MM.1S (cell line): ENCODE results near the gene PLCXD1.
"Not testable (repeated sequence)": the region's sequence is repeated elsewhere in the genome, so short reads cannot be mapped to it uniquely, and the experiment has no call there.

Experiments
- DNase-seq: peaks from one replicate; pipeline ENCODE4 v3.0.0-alpha.2; 2015
- H2AFZ ChIP-seq: fragments of 300-600 bp; sonication (generic); 2 replicates; pipeline ENCODE4 v1.6.0; 2016; ENCODE audit warnings: antibody characterized with exemption, low read length
- H3F3A ChIP-seq: fragments of 300-600 bp; sonication (generic); 2 replicates; pipeline ENCODE4 v1.6.1; 2016; ENCODE audit warnings: mild to moderate bottlenecking, antibody characterized with exemption, low read length, moderate library complexity, mixed read lengths; ENCODE audit not compliant: insufficient read depth
- H3K27ac ChIP-seq: fragments of 300-600 bp; sonication (generic); 2 replicates; pipeline ENCODE4 v1.5.1; 2016; ENCODE audit warnings: mild to moderate bottlenecking, low read length
- H3K27me3 ChIP-seq: fragments of 300-600 bp; sonication (generic); replicated peaks from 2 replicates; pipeline ENCODE4 v1.6.0; 2016; ENCODE audit warnings: low read length; ENCODE audit not compliant: insufficient read depth
- H3K36me3 ChIP-seq: fragments of 300-600 bp; sonication (generic); replicated peaks from 2 replicates; pipeline ENCODE4 v1.6.1; 2016; ENCODE audit warnings: mild to moderate bottlenecking, low read length, mixed read lengths; ENCODE audit not compliant: insufficient read depth
- H3K4me1 ChIP-seq: fragments of 300-600 bp; sonication (generic); 2 replicates; pipeline ENCODE4 v1.6.1; 2016; ENCODE audit warnings: low read length, mixed read lengths
- H3K4me2 ChIP-seq: fragments of 300-600 bp; sonication (generic); 2 replicates; pipeline ENCODE4 v1.6.0; 2016; ENCODE audit warnings: low read depth, low read length
- H3K4me3 ChIP-seq: fragments of 300-600 bp; sonication (generic); 2 replicates; pipeline ENCODE4 v1.5.1; 2016; ENCODE audit warnings: low read length, mixed read lengths
- H3K79me2 ChIP-seq: fragments of 300-600 bp; sonication (generic); 2 replicates; pipeline ENCODE4 v1.6.1; 2016; ENCODE audit warnings: mixed run types, low read length, mixed read lengths
- H3K9ac ChIP-seq: fragments of 300-600 bp; sonication (generic); 2 replicates; pipeline ENCODE4 v1.6.1; 2016; ENCODE audit warnings: low read length, mixed read lengths
- H3K9me2 ChIP-seq: fragments of 300-600 bp; sonication (generic); replicated peaks from 2 replicates; pipeline ENCODE4 v1.6.1; 2016; ENCODE audit warnings: mild to moderate bottlenecking, low read length, mixed read lengths; ENCODE audit not compliant: insufficient read depth
- H3K9me3 ChIP-seq: fragments of 300-600 bp; sonication (generic); replicated peaks from 2 replicates; pipeline ENCODE4 v1.6.1; 2016; ENCODE audit warnings: mild to moderate bottlenecking, low read length, mixed read lengths; ENCODE audit not compliant: insufficient read depth
- H4K20me1 ChIP-seq: fragments of 300-600 bp; sonication (generic); 2 replicates; pipeline ENCODE4 v1.6.1; 2016; ENCODE audit warnings: mild to moderate bottlenecking, low read length, moderate library complexity, mixed read lengths; ENCODE audit not compliant: insufficient read depth
- EZH2 ChIP-seq: fragments of 300-600 bp; sonication (generic); optimal IDR thresholded peaks from 2 replicates; pipeline ENCODE3; 2017; ENCODE audit warnings: low read depth, mild to moderate bottlenecking, antibody characterized with exemption, low read length, mixed read lengths
- EZH2phosphoT487 ChIP-seq: fragments of 300-600 bp; sonication (generic); IDR thresholded peaks from 2 replicates; pipeline ENCODE4 v1.6.1; 2018; ENCODE audit warnings: antibody characterized with exemption, low read length
- TF ChIP-seq, protein P1 (sequence below): fragments of 300-600 bp; sonication (generic); IDR thresholded peaks from 2 replicates; pipeline ENCODE4 v1.5.1; 2016; ENCODE audit warnings: antibody characterized with exemption, low read length, mixed read lengths

The PLCXD1 gene

DNA sequence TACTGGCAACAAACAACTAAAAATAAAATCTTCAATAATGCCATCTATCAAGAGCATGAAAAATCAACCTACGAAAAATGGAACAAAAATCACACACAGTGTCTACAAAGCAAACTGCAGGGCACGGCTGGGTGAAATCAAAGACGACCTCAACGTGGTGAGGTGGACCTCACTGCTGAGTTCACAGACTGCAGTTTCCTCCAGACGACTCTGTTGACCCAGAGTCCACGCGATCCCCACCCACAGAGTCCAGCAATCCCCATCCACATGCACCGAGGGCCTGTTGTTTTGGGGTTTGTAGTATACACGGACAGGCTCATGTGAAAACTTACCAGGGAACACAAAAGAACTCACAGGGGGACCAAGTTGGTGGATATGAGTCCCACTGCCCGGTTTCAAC lies 68.5 kb downstream of the PLCXD1 start:
- H3K27ac ChIP-seq, result no peak overlapping the region
- H3K9me3 ChIP-seq, result no peaks in the 10 kb centered on the region
- no peaks in the 10 kb centered on the region for H3K36me3 ChIP-seq
- no peaks in the 10 kb centered on the region for H3K9me2 ChIP-seq
- no peaks in the 10 kb centered on the region for H4K20me1 ChIP-seq
- no peaks in the 10 kb centered on the region for H3K4me1 ChIP-seq
- no peak for DNase-seq
- no peak for TF ChIP-seq EZH2
- TF ChIP-seq EZH2phosphoT487, result no peak
- TF ChIP-seq, protein P1, sequence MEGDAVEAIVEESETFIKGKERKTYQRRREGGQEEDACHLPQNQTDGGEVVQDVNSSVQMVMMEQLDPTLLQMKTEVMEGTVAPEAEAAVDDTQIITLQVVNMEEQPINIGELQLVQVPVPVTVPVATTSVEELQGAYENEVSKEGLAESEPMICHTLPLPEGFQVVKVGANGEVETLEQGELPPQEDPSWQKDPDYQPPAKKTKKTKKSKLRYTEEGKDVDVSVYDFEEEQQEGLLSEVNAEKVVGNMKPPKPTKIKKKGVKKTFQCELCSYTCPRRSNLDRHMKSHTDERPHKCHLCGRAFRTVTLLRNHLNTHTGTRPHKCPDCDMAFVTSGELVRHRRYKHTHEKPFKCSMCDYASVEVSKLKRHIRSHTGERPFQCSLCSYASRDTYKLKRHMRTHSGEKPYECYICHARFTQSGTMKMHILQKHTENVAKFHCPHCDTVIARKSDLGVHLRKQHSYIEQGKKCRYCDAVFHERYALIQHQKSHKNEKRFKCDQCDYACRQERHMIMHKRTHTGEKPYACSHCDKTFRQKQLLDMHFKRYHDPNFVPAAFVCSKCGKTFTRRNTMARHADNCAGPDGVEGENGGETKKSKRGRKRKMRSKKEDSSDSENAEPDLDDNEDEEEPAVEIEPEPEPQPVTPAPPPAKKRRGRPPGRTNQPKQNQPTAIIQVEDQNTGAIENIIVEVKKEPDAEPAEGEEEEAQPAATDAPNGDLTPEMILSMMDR, result no peak
- H3K27me3 ChIP-seq, result no peaks in the 10 kb centered on the region
- no peak overlapping the region for H3K4me3 ChIP-seq
- no peak overlapping the region for H2AFZ ChIP-seq
- H3K4me2 ChIP-seq, result no peak overlapping the region
- no peaks in the 10 kb centered on the region for H3K79me2 ChIP-seq
- H3K9ac ChIP-seq, result no peak overlapping the region
- no peaks in the 10 kb centered on the region for H3F3A ChIP-seq

DNA sequence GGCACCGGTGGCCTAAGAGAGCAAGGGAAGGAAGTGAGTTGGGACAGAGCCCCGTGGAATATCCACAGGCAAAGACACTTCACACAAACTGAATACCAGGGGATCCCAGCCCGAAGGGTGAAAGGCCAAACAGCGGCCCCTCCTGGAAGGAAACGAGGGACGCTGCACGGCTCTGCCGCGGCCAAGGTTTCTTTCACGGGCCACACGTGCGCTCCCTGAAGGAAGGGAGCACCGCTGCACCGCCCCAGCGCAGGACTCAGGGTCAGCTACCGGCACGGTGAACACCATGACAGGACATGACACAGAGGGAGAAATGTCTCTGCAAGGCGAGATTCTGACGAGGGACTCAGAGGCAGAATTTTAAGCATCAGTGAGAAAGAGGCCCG lies 69.0 kb downstream of the PLCXD1 start:
- Histone ChIP-seq H3K27ac (no peak overlapping the region), H3K9me2 (no peaks in the 10 kb centered on the region), H3K79me2 (no peaks in the 10 kb centered on the region), H3K36me3 (no peaks in the 10 kb centered on the region), H3K4me1 (no peaks in the 10 kb centered on the region), H3K27me3 (no peaks in the 10 kb centered on the region), H3K9ac (no peak overlapping the region), H3K4me3 (no peak overlapping the region), H4K20me1 (no peaks in the 10 kb centered on the region), H3F3A (no peaks in the 10 kb centered on the region), H3K4me2 (no peak overlapping the region), H2AFZ (no peak overlapping the region), H3K9me3 (no peaks in the 10 kb centered on the region)
- DNase-seq, result no peak
- no peak for TF ChIP-seq EZH2
- TF ChIP-seq EZH2phosphoT487, result no peak
- TF ChIP-seq, protein P1, result no peak

DNA sequence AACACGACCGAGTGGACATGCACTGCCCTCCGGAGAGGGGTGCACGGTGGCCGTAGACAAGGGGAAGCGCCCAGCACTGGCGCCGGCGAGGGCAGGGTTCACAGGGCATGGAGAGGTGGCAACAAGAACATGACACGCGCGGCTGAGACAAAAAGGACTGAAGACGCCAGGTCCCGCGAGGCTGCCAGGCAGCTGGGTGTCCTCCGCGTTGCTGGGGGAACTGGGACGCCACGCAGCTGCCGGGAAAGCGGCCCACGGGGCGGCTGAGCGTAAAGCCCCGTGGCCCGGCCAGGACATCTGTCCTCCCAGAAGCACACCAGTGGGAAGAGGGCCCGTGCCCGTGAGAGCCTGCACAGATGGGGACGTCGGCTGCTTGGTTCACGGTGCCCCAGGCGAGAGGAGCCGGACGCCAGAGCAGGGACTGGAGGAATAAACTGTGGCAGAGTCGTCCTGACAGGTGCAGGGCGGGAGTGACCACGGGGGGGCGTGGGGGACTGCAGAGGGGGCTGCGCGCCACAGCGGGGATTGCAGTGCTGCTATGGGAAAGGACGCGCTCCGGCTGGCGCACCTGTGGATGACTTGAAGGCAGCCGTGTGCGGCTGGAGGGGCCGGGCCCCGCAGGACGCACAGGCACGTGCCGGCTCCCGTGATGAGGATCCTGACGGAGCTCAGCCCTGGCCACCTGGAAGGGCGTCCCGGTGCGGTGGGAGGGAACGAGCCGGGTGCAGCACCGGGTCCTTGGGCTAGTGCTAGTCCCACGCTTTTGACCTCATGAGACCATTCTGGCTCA lies 69.5 kb downstream of the PLCXD1 start:
- Histone ChIP-seq H3K27ac (no peak overlapping the region), H3K4me3 (no peak overlapping the region), H3K4me1 (no peaks in the 10 kb centered on the region), H3K9me3 (no peaks in the 10 kb centered on the region), H3K27me3 (no peaks in the 10 kb centered on the region), H3K4me2 (no peak overlapping the region), H2AFZ (no peak overlapping the region), H3F3A (no peaks in the 10 kb centered on the region), H3K9ac (no peak overlapping the region), H4K20me1 (no peaks in the 10 kb centered on the region), H3K79me2 (no peaks in the 10 kb centered on the region), H3K36me3 (no peaks in the 10 kb centered on the region), H3K9me2 (no peaks in the 10 kb centered on the region)
- no peak for TF ChIP-seq EZH2
- TF ChIP-seq, protein P1, result no peak
- no peak for TF ChIP-seq EZH2phosphoT487
- DNase-seq, result no peak

DNA sequence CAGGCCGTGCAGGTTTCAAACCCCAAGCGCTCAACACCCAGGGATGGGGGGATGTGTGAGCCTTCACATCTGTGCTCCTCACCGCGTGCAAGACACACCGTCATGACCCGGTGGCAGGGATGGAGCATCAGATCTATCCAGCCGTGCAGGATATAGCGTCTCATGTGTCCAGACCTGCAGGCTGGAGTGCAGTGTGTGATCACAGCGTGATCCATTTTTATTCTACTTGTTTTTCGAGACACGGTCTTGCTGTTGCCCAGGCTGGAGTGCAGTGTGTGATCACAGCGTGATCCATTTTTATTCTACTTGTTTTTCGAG lies 70.1 kb downstream of the PLCXD1 start:
- not testable (repeated sequence) for H3K4me2 ChIP-seq, H3K36me3 ChIP-seq, H2AFZ ChIP-seq, H3K9ac ChIP-seq, H3K4me3 ChIP-seq, H3K4me1 ChIP-seq, H3F3A ChIP-seq, H3K27ac ChIP-seq, H3K27me3 ChIP-seq, H4K20me1 ChIP-seq, H3K9me2 ChIP-seq, H3K79me2 ChIP-seq, H3K9me3 ChIP-seq, DNase-seq
